ENCODE data around the gene RPS6KA5.

RPS6KA5 gene

GRCh38 chr14:90924621-90925340, 135.7 kb downstream of the RPS6KA5 start:
- POLR2A ChIA-PET (ENCODE audit: low non-redundant PET): no interaction called here
- no peak overlapping the region for H3K27ac ChIP-seq
- no peak for TF ChIP-seq CTCF (conservative IDR thresholded peaks at IDR 0.05; ENCODE audit: low read depth)
- no peak for DNase-seq (ENCODE audit: low spot score)
- CTCF ChIA-PET: interaction anchor here (1.0 kb wide), 1 partner anchor 248 kb away, joined by 4 read pairs; no protein-coding TSS in a partner anchor

DNA sequence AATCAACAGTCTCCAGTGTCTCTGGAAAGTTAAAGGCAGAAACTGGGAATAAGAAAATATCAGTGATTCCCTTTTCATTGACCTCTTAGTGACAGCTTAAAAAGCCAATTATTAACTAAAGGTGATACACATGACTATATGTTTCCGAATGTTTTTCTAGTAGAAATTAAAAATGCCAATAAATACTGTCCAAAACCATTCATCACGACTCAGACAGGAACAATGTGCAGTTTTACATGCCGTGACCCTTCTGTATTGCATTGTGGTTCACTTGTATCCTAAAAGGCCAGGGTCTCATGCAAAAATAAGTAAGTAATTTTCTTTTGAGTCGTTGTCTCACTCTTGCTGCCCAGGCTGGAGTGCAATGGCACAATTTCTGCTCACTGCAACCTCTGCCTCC, 138.3 kb downstream of the RPS6KA5 start:
- ChIA-PET POLR2A (ENCODE audit: low non-redundant PET) (no interaction called here), CTCF (no interaction called here)
- no peak for TF ChIP-seq CTCF (conservative IDR thresholded peaks at IDR 0.05; ENCODE audit: low read depth)
- DNase-seq (ENCODE audit: low spot score): no peak
- no peak overlapping the region for H3K27ac ChIP-seq

DNA sequence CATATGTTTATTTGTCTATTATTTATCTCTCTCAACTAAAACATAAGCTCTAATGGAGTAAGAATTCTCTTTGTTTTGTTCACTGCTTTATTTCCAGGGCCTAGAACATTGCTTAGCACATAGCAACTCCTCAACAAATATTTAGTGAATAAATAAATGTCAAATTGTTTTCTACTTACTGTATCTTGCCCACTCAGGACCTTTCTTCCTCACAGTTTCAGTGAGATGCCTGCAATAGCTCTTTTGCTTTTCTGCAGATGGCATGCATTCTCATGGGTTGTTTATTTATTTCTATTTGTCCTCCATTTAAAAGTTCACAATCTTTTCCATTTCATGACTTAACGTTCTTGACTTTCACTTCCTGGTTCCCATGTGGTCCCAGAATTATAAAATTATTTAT, 149.3 kb downstream of the RPS6KA5 start:
- no peak for TF ChIP-seq CTCF (conservative IDR thresholded peaks at IDR 0.05; ENCODE audit: low read depth)
- CTCF ChIA-PET: interaction anchor here (0.6 to 0.7 kb wide), 2 partner anchors 23 to 266 kb away, joined by 3 to 9 read pairs; no protein-coding TSS in a partner anchor
- POLR2A ChIA-PET (ENCODE audit: low non-redundant PET): no interaction called here

DNA sequence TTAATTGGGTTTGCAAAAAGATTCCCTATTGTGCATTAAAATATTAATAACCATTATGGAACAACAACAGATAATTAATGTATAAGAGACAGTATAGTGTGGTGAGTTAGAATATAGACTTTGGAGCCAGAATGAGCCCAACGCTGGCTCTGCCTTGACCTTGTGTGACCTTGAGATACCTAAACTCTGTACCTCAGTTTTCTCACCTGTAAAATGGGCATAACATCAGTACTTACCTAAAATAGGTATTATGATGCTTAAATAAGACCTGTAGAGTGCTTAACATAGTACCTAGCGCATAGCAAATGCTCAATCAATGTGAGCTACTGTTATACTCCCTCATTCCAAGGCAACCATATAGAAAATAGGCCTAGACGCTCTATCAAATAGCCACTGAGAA, 153.3 kb downstream of the RPS6KA5 start:
- no peak for TF ChIP-seq CTCF (conservative IDR thresholded peaks at IDR 0.05; ENCODE audit: low read depth)
- no peak overlapping the region for H3K27ac ChIP-seq
- ChIA-PET CTCF (no interaction called here), POLR2A (ENCODE audit: low non-redundant PET) (no interaction called here)
- DNase-seq (ENCODE audit: low spot score): no peak

More for the DNA sequence above, 149.3 kb downstream of the RPS6KA5 start:
- H3K27ac ChIP-seq: no peak overlapping the region
- no peak for DNase-seq (ENCODE audit: low spot score)

GRCh38 chr14:90905531-90905930, 154.9 kb downstream of the RPS6KA5 start:
- DNase-seq (ENCODE audit: low spot score): no peak
- ChIA-PET POLR2A (ENCODE audit: low non-redundant PET) (no interaction called here), CTCF (interaction anchor here (0.5 kb wide), 1 partner anchor 147 kb away, joined by 3 read pairs; no protein-coding TSS in a partner anchor)
- no peak overlapping the region for H3K27ac ChIP-seq
- no peak for TF ChIP-seq CTCF (conservative IDR thresholded peaks at IDR 0.05; ENCODE audit: low read depth)

GRCh38 chr14:90903101-90903500, 157.3 kb downstream of the RPS6KA5 start:
- CTCF ChIA-PET: interaction anchor here (0.6 to 2.0 kb wide), 19 partner anchors 8 to 519 kb away, joined by 3 to 30 read pairs (median 3); no protein-coding TSS in a partner anchor
- no peak overlapping the region for H3K27ac ChIP-seq
- POLR2A ChIA-PET (ENCODE audit: low non-redundant PET): no interaction called here
- peak; percentile 74 for DNase-seq (ENCODE audit: low spot score)
- TF ChIP-seq CTCF (conservative IDR thresholded peaks at IDR 0.05; ENCODE audit: low read depth): peak; percentile 80
